HCEC 1CT (cell line): ENCODE data around the gene CD300LF.

Experiments
- DNase-seq: peaks from one replicate; pipeline ENCODE4 v3.0.0-alpha.2; 2017

The CD300LF gene

DNA sequence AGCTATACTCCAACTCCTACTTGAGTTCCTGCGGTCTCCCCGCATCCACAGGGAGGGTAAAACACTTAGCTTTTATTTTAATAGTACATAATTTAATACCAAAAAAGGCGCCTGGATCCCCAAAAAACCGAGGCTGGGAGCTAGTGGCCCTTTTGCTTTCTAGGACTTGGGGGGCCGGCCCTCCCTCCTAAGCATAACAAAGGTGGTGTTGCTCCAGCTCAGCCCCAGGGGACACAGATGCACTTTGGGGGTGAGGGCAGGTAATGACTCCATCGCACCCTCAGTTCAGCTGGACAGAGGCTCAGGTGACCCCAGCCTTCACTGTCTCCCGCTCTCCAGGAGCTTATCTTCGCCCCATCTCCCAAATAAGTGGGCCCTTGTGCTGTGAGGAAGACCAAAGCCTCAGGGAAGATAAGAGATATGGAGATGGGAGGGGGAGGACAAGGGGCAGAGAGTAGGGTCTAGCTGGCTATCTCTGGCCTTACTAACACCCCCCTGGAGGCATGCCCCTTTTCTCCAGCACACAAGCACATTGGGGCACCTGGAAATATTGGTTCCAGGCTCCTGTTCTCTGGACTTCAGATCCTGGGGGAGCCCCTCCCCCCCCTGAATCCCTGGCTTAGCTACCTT is 32.9 kb upstream of the CD300LF start:
- DNase-seq: no peak

DNA sequence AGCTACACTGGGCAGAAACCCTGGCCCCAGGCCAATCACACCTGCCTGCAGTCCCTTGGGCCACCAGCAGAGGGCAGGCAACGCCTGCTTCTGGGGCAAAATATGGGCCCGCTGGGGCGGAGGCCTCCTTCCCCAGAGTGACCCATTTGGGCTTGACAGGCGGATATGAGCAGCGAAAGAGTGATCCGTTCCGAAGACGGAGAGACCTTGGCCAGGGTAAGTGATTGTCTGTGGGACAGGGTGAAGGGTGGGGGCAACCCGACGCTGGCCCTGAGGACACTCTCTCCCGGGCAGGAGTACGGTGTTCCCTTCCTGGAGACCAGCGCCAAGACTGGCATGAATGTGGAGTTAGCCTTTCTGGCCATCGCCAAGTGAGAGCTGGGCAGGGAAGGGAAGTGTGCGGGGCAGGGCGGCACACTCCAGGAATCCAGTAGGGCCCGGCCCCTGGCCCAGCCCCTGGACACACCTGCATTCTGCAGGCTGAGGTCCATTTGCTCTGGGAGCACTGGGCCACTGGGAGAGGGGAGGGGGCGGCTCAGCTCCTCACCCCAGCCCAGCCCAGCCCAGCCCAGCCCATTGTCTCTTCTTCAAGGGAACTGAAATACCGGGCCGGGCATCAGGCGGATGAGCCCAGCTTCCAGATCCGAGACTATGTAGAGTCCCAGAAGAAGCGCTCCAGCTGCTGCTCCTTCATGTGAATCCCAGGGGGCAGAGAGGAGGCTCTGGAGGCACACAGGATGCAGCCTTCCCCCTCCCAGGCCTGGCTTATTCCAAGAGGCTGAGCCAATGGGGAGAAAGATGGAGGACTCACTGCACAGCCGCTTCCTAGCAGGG is 32.2 kb upstream of the CD300LF start:
- peak; percentile 51 for DNase-seq

DNA sequence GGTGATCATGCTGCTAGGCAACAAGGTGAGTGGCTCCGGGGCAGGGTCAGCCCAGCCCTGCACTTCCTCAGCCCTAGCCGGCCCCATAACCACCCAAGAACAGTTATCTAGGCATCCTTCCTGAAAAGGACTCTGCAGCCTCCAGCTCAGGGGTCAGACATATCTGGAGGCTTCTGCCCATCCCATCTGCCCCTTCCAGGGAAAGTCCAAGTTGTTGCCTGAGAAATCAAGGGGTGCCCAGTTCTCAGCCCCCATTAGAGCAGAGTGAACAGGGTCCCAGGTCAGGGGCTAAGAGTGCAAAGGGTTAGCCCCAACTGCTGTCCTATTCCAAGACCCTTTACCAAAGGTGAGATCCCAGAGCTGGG is 31.6 kb upstream of the CD300LF start:
- no peak for DNase-seq

DNA sequence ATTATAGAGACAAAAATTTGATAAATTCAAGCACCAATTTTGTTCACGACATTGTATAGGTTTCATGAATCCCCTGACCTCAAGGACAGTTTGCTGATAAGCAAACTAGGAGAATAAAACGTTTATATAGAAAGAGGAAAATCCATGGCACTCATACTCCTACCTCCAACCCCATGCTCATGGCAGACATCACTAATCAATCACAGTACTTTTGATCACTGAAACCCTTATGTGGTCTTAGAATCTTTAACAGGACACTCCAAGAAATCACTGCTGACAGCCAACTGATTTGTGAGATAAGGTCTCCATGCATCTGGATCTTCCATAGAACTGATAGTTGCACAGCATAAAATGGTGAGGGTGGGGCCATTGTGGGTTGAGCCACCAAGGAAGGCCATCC is 31.0 kb upstream of the CD300LF start:
- no peak for DNase-seq

DNA sequence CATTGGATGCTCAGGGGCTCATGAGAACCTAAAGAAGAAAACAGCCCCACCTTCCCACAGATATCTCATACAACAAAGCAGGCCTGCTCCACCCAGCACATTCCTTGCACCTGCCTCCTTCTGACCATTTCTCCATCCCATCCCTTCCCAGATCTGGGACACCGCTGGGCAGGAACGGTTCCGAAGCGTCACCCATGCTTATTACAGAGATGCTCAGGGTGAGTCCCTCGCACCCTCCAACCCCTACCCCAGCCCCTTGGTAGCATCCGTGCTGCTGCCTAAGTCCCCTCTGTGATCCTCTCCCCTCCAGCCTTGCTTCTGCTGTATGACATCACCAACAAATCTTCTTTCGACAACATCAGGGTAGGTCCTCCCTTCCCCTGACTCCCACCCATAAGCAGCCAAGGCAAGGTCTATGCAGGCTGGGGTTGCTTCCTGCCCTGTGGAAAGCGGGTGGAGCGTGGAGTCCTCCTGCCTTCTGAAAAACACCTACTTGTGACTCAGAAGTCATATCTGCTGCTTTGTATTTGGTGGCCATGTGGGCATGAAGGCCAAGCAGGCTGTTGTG is 30.3 kb upstream of the CD300LF start:
- DNase-seq: no peak

DNA sequence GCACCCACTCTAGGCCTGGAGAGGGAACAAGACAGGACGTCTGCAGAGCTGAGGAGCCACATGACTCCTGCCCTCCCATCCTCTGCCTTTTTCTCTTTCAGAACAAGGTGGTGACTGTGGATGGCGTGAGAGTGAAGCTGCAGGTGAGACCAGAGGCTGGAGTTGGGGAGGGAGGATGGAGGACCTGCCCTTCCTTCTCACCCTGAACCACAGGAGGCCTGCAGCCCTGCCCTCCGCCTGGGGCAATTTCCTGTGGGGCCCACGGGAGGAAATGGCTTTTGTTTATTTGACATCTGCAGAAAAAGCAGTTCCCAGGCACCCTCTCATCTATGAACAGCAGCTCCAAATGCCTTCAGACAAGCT is 29.4 kb upstream of the CD300LF start:
- no peak for DNase-seq

DNA sequence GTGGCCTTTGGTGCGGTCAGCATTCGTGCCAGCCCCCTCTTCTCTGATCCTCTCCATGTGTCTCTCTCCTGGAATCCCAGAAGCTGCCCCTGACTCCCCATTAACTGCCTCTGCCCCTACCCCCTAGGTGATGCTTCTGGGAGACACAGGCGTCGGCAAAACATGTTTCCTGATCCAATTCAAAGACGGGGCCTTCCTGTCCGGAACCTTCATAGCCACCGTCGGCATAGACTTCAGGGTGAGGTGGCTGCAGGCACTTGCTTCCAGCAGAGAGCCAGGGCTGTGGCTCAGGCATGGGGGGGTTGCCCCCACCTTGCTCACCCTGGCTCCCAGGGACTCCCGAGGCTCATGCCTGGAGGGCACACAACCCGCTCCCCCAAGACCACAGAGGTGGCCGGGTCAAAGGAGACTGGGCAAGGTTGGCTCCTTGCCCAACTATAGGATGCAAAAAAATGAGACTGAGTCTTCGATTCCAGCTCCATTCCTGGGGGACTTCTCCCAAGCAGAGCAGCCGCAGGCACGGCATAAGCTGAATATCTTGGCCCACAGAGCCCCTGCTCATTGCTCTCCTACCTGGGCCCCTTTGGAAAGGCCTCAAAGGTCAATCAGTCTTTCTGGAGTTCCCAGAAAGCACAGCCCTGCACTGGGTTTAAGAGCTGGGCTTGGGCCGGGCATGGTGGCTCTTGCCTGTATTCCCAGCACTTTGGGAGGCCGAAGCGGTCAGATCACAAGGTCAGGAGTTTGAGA is 28.1 kb upstream of the CD300LF start:
- no peak for DNase-seq

DNA sequence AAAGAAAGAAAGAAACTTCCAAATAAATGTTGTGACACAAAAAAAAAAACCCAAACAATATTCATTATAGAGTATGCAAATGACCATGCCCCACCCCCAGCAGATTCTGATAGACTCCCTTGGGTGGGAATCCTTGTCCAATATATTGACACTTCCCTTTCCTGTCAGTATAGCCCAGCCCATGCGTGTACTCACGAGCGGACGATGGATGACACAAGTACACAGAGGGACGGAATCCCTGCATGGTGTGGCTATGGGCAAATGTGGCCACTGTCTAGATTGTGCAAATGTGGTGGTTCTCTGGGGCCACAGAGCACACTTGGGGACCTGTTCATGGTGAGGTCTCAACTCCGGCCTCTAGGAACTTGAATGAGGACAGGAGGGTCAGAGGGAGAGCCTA is 27.4 kb upstream of the CD300LF start:
- no peak for DNase-seq

DNA sequence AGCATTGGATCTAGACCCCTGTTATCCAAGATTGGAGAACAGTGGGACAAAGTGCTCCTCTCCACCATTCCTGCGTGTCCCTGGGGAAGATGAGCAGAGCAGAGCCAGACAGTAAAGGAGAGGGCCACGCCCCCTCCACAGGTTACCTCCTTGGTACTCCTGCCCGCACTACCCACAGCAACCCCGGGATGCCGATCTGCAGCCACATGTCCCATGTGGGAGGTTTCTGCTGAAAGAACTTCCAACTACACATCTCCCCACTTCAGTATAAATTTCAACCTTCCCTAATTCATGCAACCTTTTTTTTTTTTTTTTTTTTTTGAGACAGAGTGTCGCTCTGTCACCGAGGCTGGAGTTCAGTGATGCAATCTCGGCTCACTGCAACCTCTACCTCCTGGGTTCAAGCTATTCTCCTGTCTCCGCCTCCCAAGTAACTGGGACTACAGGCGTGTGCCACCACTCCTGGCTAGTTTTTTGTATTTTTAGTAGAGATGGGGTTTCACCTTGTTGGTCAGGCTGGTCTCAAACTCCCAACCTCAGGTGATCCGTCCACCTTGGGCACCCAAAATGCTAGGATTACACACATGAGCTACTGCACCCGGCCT is 26.6 kb upstream of the CD300LF start:
- DNase-seq: no peak

DNA sequence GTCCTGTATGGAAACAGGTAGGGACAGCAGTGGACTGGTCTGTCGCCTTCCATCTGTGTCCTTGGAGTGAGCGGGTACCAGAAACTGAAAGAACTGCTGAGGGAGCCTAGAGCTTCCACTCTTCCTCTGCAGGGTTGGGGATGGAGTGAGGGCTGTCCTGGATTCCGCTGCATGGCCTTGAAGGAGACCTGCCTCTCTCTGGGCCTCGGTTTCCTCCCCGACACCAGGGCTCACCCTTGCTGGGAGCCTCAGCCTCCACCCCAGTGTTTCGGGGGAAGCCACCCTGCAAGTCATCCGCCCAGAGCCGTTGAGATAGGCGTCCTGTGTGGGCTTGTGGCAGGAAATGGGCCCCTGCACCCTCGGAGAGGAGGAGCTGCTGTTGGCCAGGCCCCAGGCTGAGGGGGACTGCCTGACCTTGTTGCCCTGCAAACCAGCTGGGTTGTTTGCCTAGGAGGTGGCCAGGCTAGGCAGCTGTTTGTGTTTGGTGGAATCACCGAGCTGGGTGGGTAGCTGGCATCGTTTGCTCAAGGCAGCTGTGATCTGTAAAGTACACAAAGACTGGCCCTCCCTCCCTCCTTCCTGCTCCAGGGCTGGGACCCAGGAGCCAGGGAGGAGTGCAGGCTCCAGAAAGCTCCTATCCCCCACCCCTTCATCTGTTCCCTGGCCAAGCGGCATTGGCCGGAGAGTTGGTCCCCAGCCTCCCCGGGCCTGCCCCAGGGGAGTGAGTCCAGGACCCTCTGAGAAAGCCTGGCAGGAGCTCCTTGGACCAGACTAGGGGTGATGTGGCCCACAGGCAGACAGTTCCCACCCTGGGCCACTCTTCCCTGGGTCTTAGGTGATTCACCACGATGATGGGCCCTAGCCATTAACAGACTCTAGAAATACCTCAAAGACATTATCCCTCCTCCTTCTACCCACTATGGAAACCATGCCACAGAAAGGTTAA is 25.6 kb upstream of the CD300LF start:
- DNase-seq: no peak

DNA sequence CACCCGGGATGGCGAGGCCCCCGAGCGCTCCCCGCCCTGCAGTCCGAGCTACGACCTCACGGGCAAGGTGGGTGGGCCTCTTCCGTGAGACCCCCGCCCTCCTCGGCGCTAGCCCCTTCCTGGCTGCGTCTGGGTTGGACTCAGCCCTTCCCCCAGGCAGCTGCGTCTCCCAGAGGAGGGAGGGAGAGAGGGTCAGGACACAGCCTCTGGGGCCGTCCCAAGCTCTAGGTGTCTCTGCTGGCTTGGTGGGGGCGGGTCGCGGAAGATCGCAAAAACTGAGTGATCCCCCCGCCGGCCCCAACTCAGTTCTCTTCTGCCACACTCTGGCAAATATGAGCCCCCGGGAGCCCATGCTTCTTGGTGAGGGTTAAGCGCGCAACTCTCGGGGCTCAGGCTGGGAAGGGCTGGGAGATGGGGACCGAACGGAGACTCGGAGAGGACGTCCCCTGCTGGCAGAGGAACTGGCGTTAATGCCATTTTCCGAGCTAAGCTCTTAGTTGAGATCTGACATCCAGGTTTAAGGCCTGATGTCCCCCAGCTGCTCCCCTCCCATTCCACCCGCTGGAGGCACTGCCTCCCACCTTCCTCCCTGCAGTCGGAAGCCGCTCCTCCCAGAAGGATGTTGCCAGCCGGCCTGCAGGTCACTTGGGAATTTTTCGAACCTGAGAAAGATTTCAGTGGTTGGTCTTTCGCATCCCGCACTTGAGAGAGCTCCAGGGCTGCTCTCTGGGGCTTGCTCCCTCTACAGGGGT is 24.8 kb upstream of the CD300LF start:
- peak; percentile 22 for DNase-seq

DNA sequence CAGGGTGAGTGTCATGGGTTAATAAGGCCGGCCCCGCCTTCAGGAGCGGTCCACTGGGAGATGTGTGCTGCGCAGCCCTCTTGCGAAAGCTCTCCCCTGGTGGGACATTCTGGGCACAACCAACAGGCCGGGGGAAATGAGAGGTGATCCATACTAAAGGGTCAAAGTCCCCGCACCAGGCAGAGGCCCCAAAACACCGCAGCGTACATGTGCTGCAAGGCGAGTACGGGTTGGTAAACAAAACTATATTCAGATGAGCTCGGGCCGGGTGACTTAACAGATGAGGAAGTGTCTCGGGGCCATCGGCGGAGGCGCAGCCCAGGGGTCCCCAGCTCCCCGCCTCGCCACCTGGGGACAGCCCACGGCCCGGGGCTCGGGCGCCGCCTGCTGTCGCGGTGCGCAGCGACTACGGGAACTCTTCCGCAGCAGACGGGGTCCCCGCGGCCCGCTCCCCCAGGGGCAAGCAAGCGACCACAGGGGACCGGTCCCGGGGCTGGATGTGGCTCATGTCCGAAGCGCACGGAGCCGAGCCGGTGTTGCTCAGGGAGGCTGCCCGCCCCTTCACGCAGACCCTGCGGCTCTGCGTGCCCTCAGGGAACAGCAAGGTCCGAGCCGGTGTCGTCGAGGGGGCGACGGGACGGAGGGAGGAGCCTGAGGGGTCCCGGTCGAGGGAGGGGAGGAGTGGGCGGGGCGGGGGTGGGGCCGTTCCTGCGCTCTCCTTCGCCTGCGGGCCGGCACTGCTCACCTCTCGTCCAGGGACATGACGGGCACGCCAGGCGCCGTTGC is 24.0 kb upstream of the CD300LF start, which contains the start of gene RAB37:
Gene RAB37 (plus strand): TSS at position 744 of the 786 bp plus-strand sequence. CDS start 17 bp downstream, at position 761.
- no peak for DNase-seq

DNA sequence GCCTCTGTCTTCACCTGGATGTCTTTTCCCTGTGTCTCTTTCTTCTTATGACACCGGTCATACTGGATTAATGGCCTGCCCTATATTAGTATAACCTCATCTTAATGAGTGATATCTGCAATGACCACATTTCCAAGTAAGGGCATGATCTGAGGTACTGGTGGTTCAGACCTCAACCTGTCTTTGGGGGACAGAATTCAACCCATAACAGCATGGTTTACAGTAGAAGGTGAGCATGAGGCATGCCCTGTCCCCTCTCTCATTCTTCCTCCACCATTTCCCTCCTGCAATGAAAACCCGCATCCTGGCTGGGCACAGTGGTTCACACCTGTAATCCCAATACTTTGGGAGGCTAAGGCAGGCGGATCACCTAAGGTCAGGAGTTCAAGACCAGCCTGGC is 21.5 kb upstream of the CD300LF start:
- no peak for DNase-seq

DNA sequence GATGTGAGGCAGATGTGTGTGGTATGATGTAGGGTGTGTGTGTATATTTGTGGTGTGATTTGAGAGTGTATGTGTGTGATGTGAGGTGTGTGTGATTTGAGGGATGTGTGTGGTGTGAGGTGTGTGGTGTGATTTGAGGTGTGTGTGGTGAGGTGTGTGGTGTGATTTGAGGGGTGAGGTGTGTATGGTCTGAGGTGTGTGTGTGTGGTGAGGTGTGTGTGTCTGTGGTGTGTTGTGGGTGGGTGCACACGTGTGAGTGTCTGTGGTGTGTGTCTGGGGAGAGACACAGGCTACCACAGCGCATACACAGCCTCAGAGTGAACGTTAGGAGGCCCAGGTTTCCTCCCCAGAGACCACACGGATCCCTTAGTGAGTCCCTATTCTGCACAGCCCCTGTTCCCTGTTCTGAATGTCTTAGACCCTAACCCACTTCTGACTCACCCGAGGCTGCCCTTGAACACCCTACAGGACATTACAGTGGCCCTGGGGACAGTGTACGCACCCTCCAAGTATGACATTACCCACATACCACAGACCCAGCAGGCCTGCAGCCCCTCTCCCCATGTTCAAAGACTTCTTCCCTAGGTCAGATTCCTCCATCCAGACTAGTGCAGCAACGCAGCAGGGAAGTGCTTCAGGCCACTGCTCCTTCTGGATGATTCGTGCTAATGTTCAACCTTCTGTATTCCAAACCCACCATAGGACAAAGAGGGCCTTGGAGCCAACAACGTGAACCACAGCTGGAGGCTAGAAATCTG is 20.8 kb upstream of the CD300LF start:
- DNase-seq: no peak

DNA sequence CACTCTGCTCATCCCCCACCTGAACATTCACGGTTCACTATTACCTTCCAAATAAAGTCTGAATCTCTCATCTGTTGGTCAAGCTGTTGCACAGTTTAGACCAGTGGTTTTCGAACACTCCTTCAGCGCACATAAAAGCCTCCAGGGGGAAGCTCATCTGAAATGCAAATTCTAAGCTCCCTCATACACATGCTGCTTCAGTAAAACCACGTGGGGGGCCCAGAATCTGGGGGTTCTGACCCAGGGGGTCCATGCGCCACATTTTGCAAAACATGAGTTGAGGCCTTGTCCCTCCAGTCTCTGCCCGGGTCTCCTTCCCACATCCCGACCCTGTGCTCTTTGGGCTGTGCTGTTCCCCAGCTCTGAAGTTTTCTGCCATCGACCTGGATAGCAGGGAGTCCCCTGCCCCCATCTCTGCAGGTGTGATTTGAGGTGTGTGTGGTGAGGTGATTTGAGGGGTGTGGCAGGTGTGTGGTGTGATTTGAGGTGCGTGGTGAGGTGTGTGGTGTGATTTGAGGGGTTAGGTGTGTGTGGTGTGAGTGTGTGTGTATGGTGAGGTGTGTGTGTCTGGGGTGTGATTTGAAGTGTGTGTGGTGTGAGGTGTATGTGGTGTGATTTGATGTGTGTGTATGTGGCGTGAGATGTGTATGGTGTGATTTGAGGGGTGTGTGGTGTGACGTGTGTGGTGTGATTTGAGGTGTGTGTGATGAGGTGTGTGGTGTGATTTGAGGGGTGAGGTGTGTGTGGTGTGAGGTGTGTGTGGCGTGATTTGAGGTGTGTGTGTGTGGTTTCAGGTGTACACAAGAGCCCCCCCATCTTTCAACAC is 19.5 kb upstream of the CD300LF start:
- DNase-seq: no peak

DNA sequence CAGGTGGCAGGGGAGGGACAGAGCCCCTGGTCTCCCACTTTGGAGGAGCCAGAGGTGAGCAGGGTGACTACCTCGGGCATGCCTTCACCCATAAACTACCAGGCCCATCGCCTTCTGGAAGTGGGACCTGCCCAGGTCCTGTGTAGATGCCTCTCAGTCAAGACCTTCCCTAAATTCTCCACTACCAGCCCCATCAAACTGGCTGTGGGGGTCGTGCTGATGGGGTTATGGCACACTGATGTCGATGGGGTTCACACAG is 18.6 kb upstream of the CD300LF start:
- no peak for DNase-seq

DNA sequence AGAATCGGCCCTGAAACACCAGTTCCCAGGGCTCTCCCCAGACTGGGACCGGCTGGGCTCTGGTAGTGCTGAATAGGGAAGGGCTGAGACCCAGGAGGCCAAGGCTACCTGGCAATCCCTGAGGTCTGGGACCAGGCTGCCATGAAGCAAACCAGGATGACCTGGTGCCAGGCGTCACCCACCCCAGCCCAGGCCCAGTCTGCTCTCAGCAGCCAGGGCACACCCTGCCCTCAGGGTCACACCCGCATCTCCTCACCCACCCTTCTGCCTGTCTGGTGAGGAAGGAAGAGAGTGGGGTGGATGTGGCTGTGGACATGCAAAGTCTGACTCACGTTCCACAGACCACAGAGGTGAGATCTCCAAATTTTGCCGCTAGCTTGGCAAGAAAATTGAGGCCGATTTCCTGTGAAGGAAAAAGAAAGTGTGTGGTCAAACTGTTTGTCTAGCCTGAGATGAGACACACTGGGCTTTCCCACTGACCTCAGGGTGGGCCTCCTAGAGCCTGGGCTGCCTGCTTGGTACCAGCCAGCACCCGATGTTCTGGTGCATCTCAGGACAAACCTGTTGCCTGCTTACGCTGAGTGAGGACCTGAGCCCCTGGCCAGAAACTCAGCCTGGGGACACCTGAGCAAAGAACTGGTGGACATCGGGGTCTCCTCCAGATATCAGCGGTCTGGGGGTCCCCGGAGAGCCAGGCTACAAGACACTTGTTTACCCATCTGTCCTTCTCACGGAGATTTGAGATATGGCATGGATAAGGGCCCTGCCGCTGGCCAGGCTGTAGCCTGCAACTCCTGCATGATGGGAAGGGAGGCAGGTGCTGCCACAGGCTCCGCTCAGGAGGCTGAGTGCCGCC is 18.0 kb upstream of the CD300LF start:
- DNase-seq: no peak

DNA sequence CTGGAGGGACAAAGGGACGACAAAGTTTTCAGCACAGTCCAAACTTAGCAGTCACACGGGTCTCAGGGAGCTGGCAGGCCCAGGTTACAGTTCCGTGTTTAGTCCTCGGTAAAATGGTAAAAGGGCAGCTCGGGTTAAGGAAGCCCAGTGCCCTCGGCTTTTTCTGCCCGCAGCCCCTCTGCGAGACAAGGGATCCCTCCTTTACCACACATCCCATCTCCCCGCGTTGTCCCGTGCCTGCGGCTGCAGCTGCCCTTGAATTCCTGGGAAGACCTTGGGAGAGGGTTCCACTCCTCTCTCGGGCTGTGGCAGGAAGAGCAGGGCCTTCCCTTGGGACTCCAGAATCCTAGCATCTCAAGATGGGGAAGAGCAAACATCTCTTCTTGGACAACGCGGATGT is 17.1 kb upstream of the CD300LF start:
- no peak for DNase-seq
